K562 (cell line): ENCODE data around the gene HSD3B7. TPM values are rescaled to one million over a fixed set of nuclear protein-coding genes. Genes with fewer than 3 reads are reported as not detected.

ENCODE experiments used
- CC2D1A ChIP-seq: fragments of 450-650 bp; IDR thresholded peaks from 2 replicates; pipeline ENCODE4 v1.6.1; 2017; ENCODE audit warnings: mild to moderate bottlenecking
- CHD4 ChIP-seq: fragments of 200-600 bp; sonication (generic); IDR thresholded peaks from 3 replicates; pipeline ENCODE4 v1.6.1; 2012; ENCODE audit warnings: low read depth, mild to moderate bottlenecking, mixed read lengths, low read length, inconsistent platforms; ENCODE audit not compliant: insufficient read depth, insufficient replicate concordance, poor library complexity, severe bottlenecking
- CHD7 ChIP-seq: fragments of 200-600 bp; sonication (generic); IDR thresholded peaks from one replicate; pipeline ENCODE4 v1.6.1; 2012; ENCODE audit warnings: mild to moderate bottlenecking, low read depth, low read length, inconsistent platforms
- E2F4 ChIP-seq: sonication (generic); formaldehyde crosslinking; IDR thresholded peaks from 2 replicates; pipeline ENCODE4 v1.8.0; 2022; ENCODE audit warnings: mild to moderate bottlenecking, low read depth, missing genetic modification reagents
- MAFF ChIP-seq: IDR thresholded peaks from 2 replicates; pipeline ENCODE4 v1.6.1; 2012; ENCODE audit warnings: low read length, improper control_type of control experiment
- MIER1 ChIP-seq: fragments of 450-650 bp; IDR thresholded peaks from 2 replicates; pipeline ENCODE4 v1.6.1; 2016; ENCODE audit warnings: antibody characterized with exemption, mild to moderate bottlenecking, low read depth
- OTX1 ChIP-seq: fragments of 450-650 bp; formaldehyde crosslinking; IDR thresholded peaks from 2 replicates; pipeline ENCODE4 v1.4.0; 2022; ENCODE audit warnings: mild to moderate bottlenecking
- PRDM10 ChIP-seq: fragments of 450-650 bp; IDR thresholded peaks from 2 replicates; pipeline ENCODE4 v1.6.1; 2018; ENCODE audit not compliant: partially characterized antibody
- RB1 ChIP-seq: fragments of 450-650 bp; IDR thresholded peaks from 2 replicates; pipeline ENCODE4 v1.6.1; 2017; ENCODE audit warnings: low read depth, mild to moderate bottlenecking
- ZC3H4 ChIP-seq: sonication (generic); formaldehyde crosslinking; IDR thresholded peaks from 2 replicates; pipeline ENCODE4 v1.9.0; 2021; ENCODE audit warnings: missing genetic modification reagents, borderline replicate concordance
- ZNF253 ChIP-seq: fragments of 250-450 bp; sonication (Bioruptor Pico); conservative IDR thresholded peaks from 2 replicates; pipeline ENCODE4 v1.6.1; 2021; ENCODE audit warnings: mild to moderate bottlenecking
- ZNF561 ChIP-seq: fragments of 450-650 bp; formaldehyde crosslinking; conservative IDR thresholded peaks from 2 replicates; pipeline ENCODE4 v1.4.0; 2020; ENCODE audit warnings: mild to moderate bottlenecking, moderate library complexity
- polyA plus RNA-seq, 8 experiments: library from polyadenylated mRNA; depleted of rRNA in 4 of 8; stranded (reverse) in 5 of 8; unstranded in 3 of 8; fragments of >200 nt; fragmentation: Nextera tagmentation in 2 of 8; fragmentation: Illumina TruSeq in 1 of 8; extraction: Ambion mirVana in 2 of 8; extraction: Trizol in 1 of 8; gene quantifications; 2 replicates each; pipeline versions ENCODE4 v1.2.1 to v1.2.3, GENCODE V29; 2011 to 2014; ENCODE audit warnings: inconsistent platforms in 1 of 8, missing spikeins in 1 of 8
- total RNA-seq, 7 experiments: library from RNA; depleted of rRNA in 6 of 7; stranded (reverse); fragments of >200 nt in 6 of 7; fragmentation: Illumina TruSeq in 2 of 7; extraction: Trizol in 2 of 7; gene quantifications; 2 replicates each; pipeline versions ENCODE4 v1.2.1 to v1.2.3, GENCODE V29; 2011 to 2021; ENCODE audit warnings: low replicate concordance in 1 of 7

The HSD3B7 gene
- total and polyA plus RNA-seq, 9 of the 15 experiments (the other 6 are each of a cell fraction or from before 2014, with no cell fraction given) = 5.4 to 49.1 (median 23.0) TPM

- TF ChIP-seq ZNF561 (CRISPR knock-in tag) (no peak), OTX1 (CRISPR knock-in tag) (no peak), MAFF (no peak), PRDM10 (no peak), E2F4 (CRISPR knock-in tag) (no peak), CHD4 (no peak), MIER1 (no peak), CHD7 (no peak), ZC3H4 (CRISPR knock-in tag) (no peak), RB1 (peak; percentile 28; the same call in 1 of the 2 replicates), CC2D1A (no peak), ZNF253 (CRISPR knock-in tag) (no peak)
Observed at GRCh38 chr16:30953511-30954124, 31.4 kb upstream of the HSD3B7 start (continued).
